ENCODE data around the gene GARNL3.

DNA sequence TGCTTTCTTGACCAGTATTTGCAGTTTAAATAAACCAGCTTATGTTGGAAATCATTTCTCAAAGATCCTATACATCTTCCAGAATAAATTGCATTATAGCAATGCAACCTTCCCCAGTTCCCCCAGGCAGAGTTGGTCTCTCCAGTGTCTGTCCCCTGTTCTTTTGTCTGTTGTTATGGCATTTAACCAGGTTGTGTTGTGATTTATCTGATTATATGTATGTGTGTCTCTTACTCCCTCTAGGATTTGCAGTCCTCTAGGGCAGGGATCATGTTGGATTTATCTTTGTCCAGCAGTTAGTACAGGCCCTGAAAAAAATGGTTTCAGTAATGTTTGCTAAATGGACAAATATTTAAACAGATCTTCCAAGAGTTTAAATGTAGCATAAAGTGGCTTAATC lies 17.3 kb downstream of the GARNL3 start:
- TF ChIP-seq POLR2AphosphoS5 (IDR thresholded peaks at IDR 0.05) (no peak), POLR2A (IDR thresholded peaks at IDR 0.05) (no peak)
- TF ChIP-seq, protein P1, sequence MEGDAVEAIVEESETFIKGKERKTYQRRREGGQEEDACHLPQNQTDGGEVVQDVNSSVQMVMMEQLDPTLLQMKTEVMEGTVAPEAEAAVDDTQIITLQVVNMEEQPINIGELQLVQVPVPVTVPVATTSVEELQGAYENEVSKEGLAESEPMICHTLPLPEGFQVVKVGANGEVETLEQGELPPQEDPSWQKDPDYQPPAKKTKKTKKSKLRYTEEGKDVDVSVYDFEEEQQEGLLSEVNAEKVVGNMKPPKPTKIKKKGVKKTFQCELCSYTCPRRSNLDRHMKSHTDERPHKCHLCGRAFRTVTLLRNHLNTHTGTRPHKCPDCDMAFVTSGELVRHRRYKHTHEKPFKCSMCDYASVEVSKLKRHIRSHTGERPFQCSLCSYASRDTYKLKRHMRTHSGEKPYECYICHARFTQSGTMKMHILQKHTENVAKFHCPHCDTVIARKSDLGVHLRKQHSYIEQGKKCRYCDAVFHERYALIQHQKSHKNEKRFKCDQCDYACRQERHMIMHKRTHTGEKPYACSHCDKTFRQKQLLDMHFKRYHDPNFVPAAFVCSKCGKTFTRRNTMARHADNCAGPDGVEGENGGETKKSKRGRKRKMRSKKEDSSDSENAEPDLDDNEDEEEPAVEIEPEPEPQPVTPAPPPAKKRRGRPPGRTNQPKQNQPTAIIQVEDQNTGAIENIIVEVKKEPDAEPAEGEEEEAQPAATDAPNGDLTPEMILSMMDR (IDR thresholded peaks at IDR 0.05), result no peak

Data from gastroesophageal sphincter (tissue), 3 donors.